Testis (tissue), 3 donors: ENCODE results near the gene HOXA7. TPM values are rescaled to one million over a fixed set of nuclear protein-coding genes. Genes with fewer than 3 reads are reported as not detected.

Experiments used
- DNase-seq: peaks from one replicate; pipeline ENCODE4 v3.0.0-alpha.2; 2019
- H3K27ac ChIP-seq, 2 donors: fragments of 200-600 bp; sonication (generic); one replicate each; pipeline ENCODE4 v1.5.1; 2019
- H3K27me3 ChIP-seq: fragments of 200-600 bp; sonication (generic); one replicate; pipeline ENCODE4 v1.5.1; 2019
- H3K36me3 ChIP-seq: fragments of 200-600 bp; sonication (generic); one replicate; pipeline ENCODE4 v1.5.1; 2017; ENCODE audit warnings: low read depth; ENCODE audit errors: missing control alignments
- H3K4me1 ChIP-seq: fragments of 200-600 bp; sonication (generic); one replicate; pipeline ENCODE4 v1.5.1; 2019
- H3K4me3 ChIP-seq, 2 donors: fragments of 200-600 bp; sonication (generic); one replicate each; pipeline ENCODE4 v1.5.1; 2017 to 2019
- H3K9me3 ChIP-seq: fragments of 200-600 bp; sonication (generic); one replicate; pipeline ENCODE4 v1.5.1; 2017
- POLR2A ChIP-seq: fragments of 450-650 bp; IDR thresholded peaks from one replicate; pipeline ENCODE4 v1.6.1; 2017; ENCODE audit warnings: antibody characterized with exemption, mild to moderate bottlenecking, moderate library complexity
- WGBS, 2 donors: methylation state at CpG; one replicate each; pipeline ENCODE4 v1.1.5; 2018; 5-methylcytosine and 5-hydroxymethylcytosine counted together
- intact Hi-C: fragments of 100-400 bp; cut with DNase I; formaldehyde crosslinking; loops from one replicate; pipeline ENCODE4 v1.15.1; 2023; ENCODE audit warnings: low total_unique reads
- polyA plus RNA-seq: library from polyadenylated mRNA; stranded (reverse); fragments of 350-450 nt; fragmentation: Illumina TruSeq; extraction: RNeasy Lipid Tissue Mini Kit (QIAGEN cat#74804); gene quantifications from one replicate; pipeline ENCODE4 v1.2.3, GENCODE V29; 2014; ENCODE audit warnings: low read depth, low replicate concordance; ENCODE audit not compliant: insufficient read depth
- total RNA-seq, 2 donors: library from RNA; depleted of rRNA; stranded (reverse); fragments of >200 nt; gene quantifications; one replicate each; pipeline ENCODE4 v1.2.3, GENCODE V29; 2016
- TF ChIP-seq, protein P1 (sequence below), 3 experiments: fragments of 450-650 bp in 2 of 3; fragments of 200-600 bp in 1 of 3; sonication (generic) in 1 of 3; IDR thresholded peaks; one replicate each; pipeline ENCODE4 v1.5.1; 2016 to 2019; ENCODE audit warnings: antibody characterized with exemption in 3 of 3, mild to moderate bottlenecking in 2 of 3, moderate library complexity in 1 of 3

HOXA7 gene
- total and polyA plus RNA-seq, 3 donors from 2014 or later = 3.1 to 13.1 (median 7.8) TPM

DNA sequence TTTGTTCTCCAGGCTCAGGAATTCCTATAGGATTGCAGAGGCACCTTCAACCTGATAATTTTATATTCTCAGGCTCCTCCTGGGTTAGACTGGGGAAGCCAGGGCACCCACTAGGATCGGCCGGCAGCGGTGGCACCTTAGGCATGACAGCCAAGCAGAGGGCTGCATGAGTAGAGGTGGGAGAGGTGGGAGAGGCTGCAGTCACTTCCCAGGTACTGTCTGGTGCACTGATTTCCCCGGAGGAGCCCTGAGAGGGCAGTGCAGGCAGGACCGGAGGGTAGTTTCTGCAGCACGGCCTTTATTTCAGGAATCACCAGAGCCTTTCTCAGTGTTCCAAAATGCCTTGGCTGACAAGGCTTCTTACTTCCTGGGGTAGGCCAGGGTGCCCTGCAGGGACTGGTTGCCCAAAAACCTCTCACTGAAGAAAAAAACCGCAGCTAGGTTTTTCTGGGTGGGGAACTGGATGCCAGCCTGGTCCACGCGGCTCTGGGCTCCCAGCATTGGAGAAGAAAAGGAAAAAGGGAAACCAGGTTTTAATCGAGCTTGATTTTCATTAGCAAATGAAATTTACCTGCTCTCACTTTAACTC is 47.0 kb upstream of the HOXA7 start:
- H3K27ac ChIP-seq = no peak overlapping the region

DNA sequence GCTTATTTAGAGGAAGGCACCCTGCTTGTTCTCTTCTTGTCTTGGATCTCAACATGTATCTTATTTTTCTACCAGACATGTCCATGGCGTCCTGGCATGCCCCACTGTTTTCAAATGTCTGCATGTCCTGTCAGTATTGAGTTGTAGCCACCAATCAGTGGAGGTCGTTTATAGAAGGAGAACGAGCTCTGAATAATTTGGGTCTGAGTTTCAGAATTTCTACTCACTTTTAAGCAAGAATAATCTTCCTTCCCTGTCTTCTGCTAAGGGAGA is 46.3 kb upstream of the HOXA7 start:
- DNase-seq = no peak
- H3K4me1 ChIP-seq = peaks cover 10% of the 10 kb centered on the region
- H3K9me3 ChIP-seq = no peaks in the 10 kb centered on the region
- H3K27me3 ChIP-seq = peaks cover 5% of the 10 kb centered on the region
- no peaks in the 10 kb centered on the region for H3K36me3 ChIP-seq
- 16 to 21% methylated on average over 3 of the region's 3 CpGs for WGBS, 2 donors
- H3K4me3 ChIP-seq = no peak overlapping the region
- intact Hi-C loops = no loop called here
- no peak overlapping the region for H3K27ac ChIP-seq
- TF ChIP-seq POLR2A = no peak
- TF ChIP-seq, protein P1, sequence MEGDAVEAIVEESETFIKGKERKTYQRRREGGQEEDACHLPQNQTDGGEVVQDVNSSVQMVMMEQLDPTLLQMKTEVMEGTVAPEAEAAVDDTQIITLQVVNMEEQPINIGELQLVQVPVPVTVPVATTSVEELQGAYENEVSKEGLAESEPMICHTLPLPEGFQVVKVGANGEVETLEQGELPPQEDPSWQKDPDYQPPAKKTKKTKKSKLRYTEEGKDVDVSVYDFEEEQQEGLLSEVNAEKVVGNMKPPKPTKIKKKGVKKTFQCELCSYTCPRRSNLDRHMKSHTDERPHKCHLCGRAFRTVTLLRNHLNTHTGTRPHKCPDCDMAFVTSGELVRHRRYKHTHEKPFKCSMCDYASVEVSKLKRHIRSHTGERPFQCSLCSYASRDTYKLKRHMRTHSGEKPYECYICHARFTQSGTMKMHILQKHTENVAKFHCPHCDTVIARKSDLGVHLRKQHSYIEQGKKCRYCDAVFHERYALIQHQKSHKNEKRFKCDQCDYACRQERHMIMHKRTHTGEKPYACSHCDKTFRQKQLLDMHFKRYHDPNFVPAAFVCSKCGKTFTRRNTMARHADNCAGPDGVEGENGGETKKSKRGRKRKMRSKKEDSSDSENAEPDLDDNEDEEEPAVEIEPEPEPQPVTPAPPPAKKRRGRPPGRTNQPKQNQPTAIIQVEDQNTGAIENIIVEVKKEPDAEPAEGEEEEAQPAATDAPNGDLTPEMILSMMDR (IDR thresholded peaks at IDR 0.05) = no peak

More for the DNA sequence above, 47.0 kb upstream of the HOXA7 start:
- 35 to 41% methylated on average over 10 of the region's 10 CpGs for WGBS, 2 donors
- Histone ChIP-seq H3K4me1 (peaks cover 10% of the 10 kb centered on the region), H3K27me3 (peaks cover 5% of the 10 kb centered on the region), H3K36me3 (no peaks in the 10 kb centered on the region), H3K9me3 (no peaks in the 10 kb centered on the region), H3K4me3 (no peak overlapping the region)
- intact Hi-C loops = no loop called here
- DNase-seq = no peak
- no peak for TF ChIP-seq POLR2A
- TF ChIP-seq, protein P1 (IDR thresholded peaks at IDR 0.05) = no peak

DNA sequence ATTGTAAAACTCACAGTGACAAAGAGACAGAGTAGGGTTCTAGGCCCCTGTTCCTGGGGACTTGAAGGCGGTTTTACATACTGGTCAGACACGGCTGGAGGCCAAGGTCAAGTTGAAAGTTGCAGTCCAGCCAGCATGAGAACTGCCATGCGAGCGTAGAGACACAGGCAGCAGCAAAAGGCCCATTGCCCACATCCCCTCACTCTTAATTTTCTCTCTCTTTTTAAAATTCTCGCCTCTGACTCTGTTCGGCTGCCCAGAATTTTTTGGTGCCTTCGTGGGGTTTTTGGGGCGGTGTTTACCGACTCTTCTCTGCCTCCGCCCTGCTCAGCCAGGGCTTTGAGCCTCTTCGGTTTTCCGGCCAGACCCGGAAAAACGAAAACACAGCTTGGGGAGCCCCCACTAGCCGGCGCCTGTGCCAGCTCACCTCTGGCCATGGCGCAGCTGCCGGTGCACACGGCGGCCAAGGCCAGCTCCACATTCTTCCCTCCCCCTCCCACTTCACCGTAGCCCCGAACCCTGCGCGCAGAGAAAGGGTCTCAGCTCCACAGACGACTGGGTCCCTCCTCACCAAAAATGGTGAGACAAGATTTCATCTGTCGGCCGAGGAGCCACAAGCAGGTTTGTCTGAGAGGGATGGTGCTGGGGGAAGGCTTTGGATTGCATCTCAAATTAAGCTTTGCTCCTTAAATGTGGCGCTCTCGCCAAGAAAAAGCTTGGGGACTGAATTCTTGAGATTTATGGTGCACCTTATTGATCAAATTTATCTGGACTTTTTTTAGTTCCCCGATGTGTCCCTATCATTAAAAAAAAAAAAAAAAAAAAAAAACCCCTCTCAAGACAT is 45.8 kb upstream of the HOXA7 start:
- H3K9me3 ChIP-seq = no peaks in the 10 kb centered on the region
- no peak overlapping the region for H3K4me3 ChIP-seq
- WGBS, 2 donors = 15 to 19% methylated on average over 30 of the region's 30 CpGs
- peaks cover 5% of the 10 kb centered on the region for H3K27me3 ChIP-seq
- peaks cover 10% of the 10 kb centered on the region for H3K4me1 ChIP-seq
- no peak overlapping the region for H3K27ac ChIP-seq
- no peaks in the 10 kb centered on the region for H3K36me3 ChIP-seq
- no peak for DNase-seq
- no peak for TF ChIP-seq POLR2A
- TF ChIP-seq, protein P1 (IDR thresholded peaks at IDR 0.05) = no peak
- intact Hi-C loops = no loop called here

DNA sequence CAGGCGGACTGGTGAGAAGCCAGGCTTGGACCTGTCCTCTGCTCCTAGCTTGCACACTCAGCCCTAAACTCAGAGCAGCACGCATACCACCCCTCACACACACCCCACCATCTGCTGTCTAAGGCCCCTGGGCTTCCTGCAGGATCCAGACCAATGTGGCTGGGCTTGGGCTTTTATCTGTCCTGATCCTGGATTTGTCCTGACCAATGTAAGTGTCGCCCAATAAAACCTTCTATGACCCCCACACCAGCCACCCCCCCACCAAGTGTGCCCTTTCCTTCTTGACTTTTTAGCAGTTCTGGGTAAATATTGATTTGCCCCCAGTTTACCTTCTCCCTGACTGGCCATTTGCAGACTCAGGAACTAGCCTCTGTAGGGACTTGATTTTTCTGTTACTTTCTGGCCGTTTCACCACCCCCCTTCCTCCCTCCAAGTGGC is 45.1 kb upstream of the HOXA7 start:
- Histone ChIP-seq H3K27ac (no peak overlapping the region), H3K4me3 (no peak overlapping the region), H3K4me1 (peaks cover 10% of the 10 kb centered on the region), H3K36me3 (no peaks in the 10 kb centered on the region), H3K27me3 (peaks cover 5% of the 10 kb centered on the region), H3K9me3 (no peaks in the 10 kb centered on the region)
- DNase-seq = no peak
- intact Hi-C loops = no loop called here
- TF ChIP-seq, protein P1 (IDR thresholded peaks at IDR 0.05) = no peak
- no peak for TF ChIP-seq POLR2A
- 23 to 31% methylated on average over 4 of the region's 4 CpGs for WGBS, 2 donors
